Measurements from ENCODE around the gene LRBA. TPM values are rescaled to one million over a fixed set of nuclear protein-coding genes. Genes with fewer than 3 reads are reported as not detected.

LRBA gene
- total and polyA plus RNA-seq, 2 donors (not counting 3 experiments of a cell fraction or from before 2014, with no cell fraction given) = 18.0 to 35.1 TPM

DNA sequence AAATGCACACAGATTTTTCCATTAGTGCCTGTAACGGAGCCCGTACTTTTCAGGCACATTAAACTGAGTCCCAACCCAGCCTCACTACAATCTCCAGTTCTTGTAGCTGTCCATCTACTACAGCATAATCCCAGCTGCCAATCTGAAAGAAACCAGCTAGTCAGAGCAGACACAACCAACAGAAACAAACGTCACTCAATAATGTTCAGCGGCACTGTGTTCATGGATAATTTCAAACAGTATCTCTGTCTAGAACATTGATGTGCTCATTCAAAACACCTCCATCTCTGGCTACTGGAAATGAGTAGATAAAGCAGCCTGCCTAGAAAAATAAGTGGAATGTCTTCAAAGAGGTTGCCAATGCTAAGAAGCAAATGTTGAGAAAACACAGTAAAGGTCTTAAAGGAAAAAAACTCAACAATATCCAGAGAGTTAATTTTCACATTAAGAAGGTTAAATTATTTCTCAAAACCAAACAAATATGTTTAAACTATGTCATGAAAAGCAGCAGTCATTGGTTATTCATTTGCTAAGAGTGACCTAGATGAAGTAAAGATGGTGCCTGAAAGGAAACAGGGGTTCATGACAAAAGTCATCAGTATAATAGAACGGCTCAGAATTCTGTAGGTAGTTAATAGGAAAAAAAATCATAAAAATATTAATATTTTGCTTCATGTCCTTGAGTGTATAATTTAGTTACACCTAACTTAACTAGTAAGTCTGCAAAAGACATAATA, 678.2 kb downstream of the LRBA start:
- dilution Hi-C loops (cut with MboI; ENCODE audit: extremely low pct_ligation_motif_present, low sequenced_read_pairs) (no loop called here), intact Hi-C loops (cut with micrococcal nuclease) (no loop called here)
- Histone ChIP-seq H3K36me3 (ENCODE audit: control insufficient read depth in 2 of 2, extremely low read depth in 1 of 2, insufficient read depth in 2 of 2, low read length in 2 of 2) (no peaks in the 10 kb centered on the region), H3K79me2 (ENCODE audit: control insufficient read depth, insufficient read depth, low read length) (no peaks in the 10 kb centered on the region), H4K20me1 (replicated peaks; ENCODE audit: control insufficient read depth, extremely low read depth, insufficient read depth, low read length) (no peaks in the 10 kb centered on the region), H3K4me2 (ENCODE audit: insufficient read depth, low read length) (no peak overlapping the region), H3K4me1 (ENCODE audit: control insufficient read depth, extremely low read depth, insufficient read depth, low read length) (no peaks in the 10 kb centered on the region), H3K9me3 (replicated peaks; ENCODE audit: control insufficient read depth, insufficient read depth, low read length) (no peaks in the 10 kb centered on the region), H3K4me3 (replicated peaks in 1 of 3; ENCODE audit: insufficient read depth in 1 of 3, low read depth in 1 of 3, low read length in 3 of 3) (no peak overlapping the region), H3K9ac (replicated peaks; ENCODE audit: extremely low read depth, insufficient read depth, low read length) (no peak overlapping the region), H3K27me3 (ENCODE audit: control insufficient read depth in 2 of 2, insufficient read depth in 2 of 2, low read length in 2 of 2) (no peaks in the 10 kb centered on the region), H3K27ac (ENCODE audit: insufficient read depth, low read depth, low read length) (no peak overlapping the region), H3K9me1 (replicated peaks; ENCODE audit: control insufficient read depth, extremely low read depth, insufficient read depth, low read length) (no peaks in the 10 kb centered on the region), H2AFZ (ENCODE audit: low read depth, low read length) (no peak overlapping the region)
- POLR2A ChIA-PET = no interaction called here
- FAIRE-seq (no peak), DNase-seq (ENCODE audit: low read depth, low spot score) (no peak)
- CTCF ChIA-PET = no interaction called here
- BruUV-seq (replicated peaks) = no TSS peak
- TF ChIP-seq, protein P1, sequence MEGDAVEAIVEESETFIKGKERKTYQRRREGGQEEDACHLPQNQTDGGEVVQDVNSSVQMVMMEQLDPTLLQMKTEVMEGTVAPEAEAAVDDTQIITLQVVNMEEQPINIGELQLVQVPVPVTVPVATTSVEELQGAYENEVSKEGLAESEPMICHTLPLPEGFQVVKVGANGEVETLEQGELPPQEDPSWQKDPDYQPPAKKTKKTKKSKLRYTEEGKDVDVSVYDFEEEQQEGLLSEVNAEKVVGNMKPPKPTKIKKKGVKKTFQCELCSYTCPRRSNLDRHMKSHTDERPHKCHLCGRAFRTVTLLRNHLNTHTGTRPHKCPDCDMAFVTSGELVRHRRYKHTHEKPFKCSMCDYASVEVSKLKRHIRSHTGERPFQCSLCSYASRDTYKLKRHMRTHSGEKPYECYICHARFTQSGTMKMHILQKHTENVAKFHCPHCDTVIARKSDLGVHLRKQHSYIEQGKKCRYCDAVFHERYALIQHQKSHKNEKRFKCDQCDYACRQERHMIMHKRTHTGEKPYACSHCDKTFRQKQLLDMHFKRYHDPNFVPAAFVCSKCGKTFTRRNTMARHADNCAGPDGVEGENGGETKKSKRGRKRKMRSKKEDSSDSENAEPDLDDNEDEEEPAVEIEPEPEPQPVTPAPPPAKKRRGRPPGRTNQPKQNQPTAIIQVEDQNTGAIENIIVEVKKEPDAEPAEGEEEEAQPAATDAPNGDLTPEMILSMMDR (IDR thresholded peaks at IDR 0.05; ENCODE audit: extremely low read depth in 1 of 2, insufficient read depth in 1 of 2, low read depth in 1 of 2, low read length in 2 of 2) = no peak
- no peak for TF ChIP-seq EZH2 (IDR thresholded peaks at IDR 0.05; ENCODE audit: borderline replicate concordance, low read depth, low read length, severe bottlenecking)
- TF ChIP-seq POLR2AphosphoS5 (IDR thresholded peaks at IDR 0.05; ENCODE audit: insufficient read depth, low read depth, low read length) = no peak
- TF ChIP-seq, protein P2, sequence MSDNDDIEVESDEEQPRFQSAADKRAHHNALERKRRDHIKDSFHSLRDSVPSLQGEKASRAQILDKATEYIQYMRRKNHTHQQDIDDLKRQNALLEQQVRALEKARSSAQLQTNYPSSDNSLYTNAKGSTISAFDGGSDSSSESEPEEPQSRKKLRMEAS (IDR thresholded peaks at IDR 0.05; ENCODE audit: insufficient read depth, insufficient read length) = no peak
- no peak for TF ChIP-seq FOS (IDR thresholded peaks at IDR 0.05; ENCODE audit: borderline replicate concordance, insufficient read depth, low read length)
- no peak for TF ChIP-seq MYC (IDR thresholded peaks at IDR 0.05; ENCODE audit: low read depth, low read length)
- no peak for TF ChIP-seq GATA2 (IDR thresholded peaks at IDR 0.05; ENCODE audit: insufficient read depth, insufficient read length, low read depth, low read length)
- no peak for TF ChIP-seq POLR2A (IDR thresholded peaks at IDR 0.05; ENCODE audit: low read depth, low read length)
- no peak for TF ChIP-seq JUN (IDR thresholded peaks at IDR 0.05; ENCODE audit: borderline replicate concordance, insufficient read depth, insufficient read length, low read depth)
